Astrocyte of the cerebellum (primary cell): Measurements from ENCODE around the gene GAA.

ENCODE experiments used
- DNase-seq: peaks from one replicate; pipeline ENCODE4 v3.0.0-alpha.2; 2011; ENCODE audit warnings: low read depth
- H3K4me3 ChIP-seq: 2 replicates; pipeline ENCODE4 v1.5.1; 2011; ENCODE audit warnings: mild to moderate bottlenecking, low read depth, low read length, moderate library complexity
- in situ Hi-C: cut with HindIII; loops from 2 replicates; pipeline ENCODE4 v1.10.0; 2017; ENCODE audit warnings: low sequenced_read_pairs
- TF ChIP-seq, protein P1 (sequence below): IDR thresholded peaks from 2 replicates; pipeline ENCODE4 v1.5.1; 2012; ENCODE audit warnings: low read length, low read depth, moderate library complexity, mild to moderate bottlenecking; ENCODE audit errors: missing control alignments

The GAA gene

GRCh38 chr17:80116276-80116920 is 15.0 kb downstream of the GAA start:
- no peak overlapping the region for H3K4me3 ChIP-seq
- DNase-seq: no peak
- TF ChIP-seq, protein P1, sequence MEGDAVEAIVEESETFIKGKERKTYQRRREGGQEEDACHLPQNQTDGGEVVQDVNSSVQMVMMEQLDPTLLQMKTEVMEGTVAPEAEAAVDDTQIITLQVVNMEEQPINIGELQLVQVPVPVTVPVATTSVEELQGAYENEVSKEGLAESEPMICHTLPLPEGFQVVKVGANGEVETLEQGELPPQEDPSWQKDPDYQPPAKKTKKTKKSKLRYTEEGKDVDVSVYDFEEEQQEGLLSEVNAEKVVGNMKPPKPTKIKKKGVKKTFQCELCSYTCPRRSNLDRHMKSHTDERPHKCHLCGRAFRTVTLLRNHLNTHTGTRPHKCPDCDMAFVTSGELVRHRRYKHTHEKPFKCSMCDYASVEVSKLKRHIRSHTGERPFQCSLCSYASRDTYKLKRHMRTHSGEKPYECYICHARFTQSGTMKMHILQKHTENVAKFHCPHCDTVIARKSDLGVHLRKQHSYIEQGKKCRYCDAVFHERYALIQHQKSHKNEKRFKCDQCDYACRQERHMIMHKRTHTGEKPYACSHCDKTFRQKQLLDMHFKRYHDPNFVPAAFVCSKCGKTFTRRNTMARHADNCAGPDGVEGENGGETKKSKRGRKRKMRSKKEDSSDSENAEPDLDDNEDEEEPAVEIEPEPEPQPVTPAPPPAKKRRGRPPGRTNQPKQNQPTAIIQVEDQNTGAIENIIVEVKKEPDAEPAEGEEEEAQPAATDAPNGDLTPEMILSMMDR: no peak
- in situ Hi-C loops: no loop called here

DNA sequence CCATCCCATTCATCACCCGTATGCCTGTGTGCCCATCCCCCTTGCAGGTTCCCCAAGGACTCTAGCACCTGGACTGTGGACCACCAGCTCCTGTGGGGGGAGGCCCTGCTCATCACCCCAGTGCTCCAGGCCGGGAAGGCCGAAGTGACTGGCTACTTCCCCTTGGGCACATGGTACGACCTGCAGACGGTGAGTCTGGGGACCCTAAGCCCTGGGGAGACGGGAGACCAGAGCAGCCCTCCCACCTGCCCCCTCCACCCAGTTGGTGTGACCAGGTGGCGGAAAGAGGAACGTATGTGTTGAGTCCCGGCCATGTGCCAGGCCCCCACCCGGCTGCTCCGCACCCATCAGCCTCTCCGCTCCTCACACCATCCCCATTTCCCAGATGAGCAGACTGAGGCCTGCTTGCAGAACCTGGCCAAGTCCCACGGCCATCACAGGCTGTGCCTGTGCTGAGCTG is 15.6 kb downstream of the GAA start:
- in situ Hi-C loops: no loop called here
- TF ChIP-seq, protein P1: no peak
- H3K4me3 ChIP-seq: no peak overlapping the region
- no peak for DNase-seq

- DNase-seq: no peak
- no peak overlapping the region for H3K4me3 ChIP-seq
- TF ChIP-seq, protein P1: no peak
- in situ Hi-C loops: no loop called here
These were observed 16.4 kb downstream of the GAA start for GRCh38 chr17:80117491-80118401.

GRCh38 chr17:80118601-80119270 is 17.4 kb downstream of the GAA start:
- TF ChIP-seq, protein P1: no peak
- H3K4me3 ChIP-seq: no peak overlapping the region
- DNase-seq: no peak
- in situ Hi-C loops: no loop called here

DNA sequence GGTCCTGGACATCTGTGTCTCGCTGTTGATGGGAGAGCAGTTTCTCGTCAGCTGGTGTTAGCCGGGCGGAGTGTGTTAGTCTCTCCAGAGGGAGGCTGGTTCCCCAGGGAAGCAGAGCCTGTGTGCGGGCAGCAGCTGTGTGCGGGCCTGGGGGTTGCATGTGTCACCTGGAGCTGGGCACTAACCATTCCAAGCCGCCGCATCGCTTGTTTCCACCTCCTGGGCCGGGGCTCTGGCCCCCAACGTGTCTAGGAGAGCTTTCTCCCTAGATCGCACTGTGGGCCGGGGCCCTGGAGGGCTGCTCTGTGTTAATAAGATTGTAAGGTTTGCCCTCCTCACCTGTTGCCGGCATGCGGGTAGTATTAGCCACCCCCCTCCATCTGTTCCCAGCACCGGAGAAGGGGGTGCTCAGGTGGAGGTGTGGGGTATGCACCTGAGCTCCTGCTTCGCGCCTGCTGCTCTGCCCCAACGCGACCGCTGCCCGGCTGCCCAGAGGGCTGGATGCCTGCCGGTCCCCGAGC is 17.9 kb downstream of the GAA start:
- TF ChIP-seq, protein P1: no peak
- H3K4me3 ChIP-seq: no peak overlapping the region
- no peak for DNase-seq
- in situ Hi-C loops: no loop called here

GRCh38 chr17:80119839-80120238 is 18.5 kb downstream of the GAA start:
- in situ Hi-C loops: no loop called here
- TF ChIP-seq, protein P1: no peak
- no peak for DNase-seq
- H3K4me3 ChIP-seq: no peak overlapping the region
